ENCODE results near the gene RFX3.

The RFX3 gene

GRCh38 chr9:3525096-3525835, 535 bp downstream of the RFX3 start:
- peak overlapping the region; percentile 93 for H3K4me3 ChIP-seq (ENCODE audit: low read length)
- no peak for TF ChIP-seq CTCF (conservative IDR thresholded peaks at IDR 0.05; ENCODE audit: low read depth, low read length)
- DNase-seq (ENCODE audit: low read depth), result no peak

GRCh38 chr9:3521966-3522365, 3.8 kb downstream of the RFX3 start:
- no peak overlapping the region for H3K4me3 ChIP-seq (ENCODE audit: low read length)
- TF ChIP-seq CTCF (conservative IDR thresholded peaks at IDR 0.05; ENCODE audit: low read depth, low read length), result no peak
- DNase-seq (ENCODE audit: low read depth), result no peak

- no peak overlapping the region for H3K4me3 ChIP-seq (ENCODE audit: low read length)
- DNase-seq (ENCODE audit: low read depth), result no peak
- TF ChIP-seq CTCF (conservative IDR thresholded peaks at IDR 0.05; ENCODE audit: low read depth, low read length), result no peak
Observed at GRCh38 chr9:3520564-3520963, 5.2 kb downstream of the RFX3 start.

- H3K4me3 ChIP-seq (ENCODE audit: low read length), result no peak overlapping the region
- no peak for TF ChIP-seq CTCF (conservative IDR thresholded peaks at IDR 0.05; ENCODE audit: low read depth, low read length)
- DNase-seq (ENCODE audit: low read depth), result no peak
Observed at GRCh38 chr9:3517377-3518048, 8.3 kb downstream of the RFX3 start.

GRCh38 chr9:3516667-3517330, 9.0 kb downstream of the RFX3 start:
- H3K4me3 ChIP-seq (ENCODE audit: low read length), result no peak overlapping the region
- DNase-seq (ENCODE audit: low read depth), result no peak
- TF ChIP-seq CTCF (conservative IDR thresholded peaks at IDR 0.05; ENCODE audit: low read depth, low read length), result no peak

GRCh38 chr9:3515405-3515804, 10.4 kb downstream of the RFX3 start:
- TF ChIP-seq CTCF (conservative IDR thresholded peaks at IDR 0.05; ENCODE audit: low read depth, low read length), result no peak
- DNase-seq (ENCODE audit: low read depth), result no peak
- no peak overlapping the region for H3K4me3 ChIP-seq (ENCODE audit: low read length)

Measured in retinal pigment epithelial cell (primary cell).